Gastrocnemius medialis (tissue), 4 donors: Measurements from ENCODE around the gene FOXP4.

Experiments used
- CTCF ChIP-seq, 5 experiments: fragments of 450-650 bp in 3 of 5; fragments of 200-600 bp in 2 of 5; sonication (generic) in 2 of 5; IDR thresholded peaks in 4 of 5; conservative IDR thresholded peaks in 1 of 5; 1 replicate in 4 of 5; 2 replicates in 1 of 5; pipeline ENCODE4 v1.5.1; 2016 to 2019; ENCODE audit warnings: antibody characterized with exemption in 5 of 5, mild to moderate bottlenecking in 3 of 5, moderate library complexity in 3 of 5
- POLR2A ChIP-seq, 2 donors: fragments of 450-650 bp; IDR thresholded peaks; one replicate each; pipeline ENCODE4 v1.6.1; 2017; ENCODE audit warnings: antibody characterized with exemption in 2 of 2, mild to moderate bottlenecking in 2 of 2, moderate library complexity in 2 of 2

GRCh38 chr6:41625442-41625841 lies 79.3 kb downstream of the FOXP4 start:
- TF ChIP-seq CTCF (IDR thresholded peaks at IDR 0.05 in 4 of 5, conservative IDR thresholded peaks at IDR 0.05 in 1 of 5) (no peak), POLR2A (IDR thresholded peaks at IDR 0.05) (no peak)
